GM19452 (cell line): ENCODE measurements around the gene UCK1.

Experiments used
- ATAC-seq: cut with Tn5 transposase; IDR thresholded peaks from one replicate; pipeline ENCODE4 v1.9.1; 2021; ENCODE audit not compliant: unreplicated experiment

The UCK1 gene

DNA sequence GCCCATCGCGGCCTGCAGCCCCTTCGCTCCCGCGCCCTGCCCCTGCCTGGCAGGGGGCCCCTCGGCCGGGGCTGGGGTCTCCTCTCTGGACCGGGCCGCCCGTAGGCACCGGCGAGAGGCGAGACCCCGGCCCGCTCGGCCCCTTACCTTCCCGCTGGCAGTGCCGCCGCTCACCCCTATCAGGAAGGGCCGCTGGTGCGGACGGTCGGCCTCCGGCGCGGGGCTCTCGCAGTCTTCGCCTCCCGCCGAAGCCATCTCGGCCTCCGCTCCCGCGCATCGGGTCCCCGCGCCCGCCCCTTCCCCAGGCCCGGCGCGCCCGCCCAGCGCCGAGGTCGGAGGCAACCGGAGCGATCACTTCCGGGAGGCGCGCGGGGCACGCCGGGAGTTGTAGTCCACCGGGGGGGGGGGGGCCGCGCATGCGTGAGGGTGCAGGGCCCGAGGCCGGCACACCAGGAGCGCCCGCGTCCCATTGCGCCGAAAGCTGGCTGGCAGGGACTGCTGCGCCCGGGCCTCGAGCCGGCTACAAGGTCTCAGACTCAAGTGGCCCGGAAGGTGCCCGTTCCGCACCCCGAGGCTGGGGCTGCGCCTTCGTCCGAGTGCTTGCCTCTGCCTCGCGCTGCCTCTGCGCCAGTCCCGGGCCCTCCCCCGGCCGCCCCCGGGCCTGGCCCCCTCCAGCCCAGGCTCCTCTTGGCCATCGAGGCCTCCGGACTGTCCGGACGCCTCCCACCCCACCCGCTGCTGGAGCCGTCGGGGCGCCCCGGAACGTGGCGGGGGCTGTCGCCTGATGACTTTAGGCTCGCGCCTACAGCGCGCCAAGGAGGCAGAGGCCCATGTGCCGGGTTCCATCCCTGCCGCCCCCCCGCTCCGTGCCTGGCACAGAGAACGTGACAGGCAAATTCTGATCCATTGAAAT lies at the start of gene UCK1:
TSS of gene UCK1 (minus strand) at position 344 of the 913 bp plus-strand sequence. CDS start at position 255, 89 bp downstream.
- peak; percentile 80 for ATAC-seq

- no peak for ATAC-seq
Observed at GRCh38 chr9:131580358-131580757, 49.3 kb upstream of the UCK1 start.

DNA sequence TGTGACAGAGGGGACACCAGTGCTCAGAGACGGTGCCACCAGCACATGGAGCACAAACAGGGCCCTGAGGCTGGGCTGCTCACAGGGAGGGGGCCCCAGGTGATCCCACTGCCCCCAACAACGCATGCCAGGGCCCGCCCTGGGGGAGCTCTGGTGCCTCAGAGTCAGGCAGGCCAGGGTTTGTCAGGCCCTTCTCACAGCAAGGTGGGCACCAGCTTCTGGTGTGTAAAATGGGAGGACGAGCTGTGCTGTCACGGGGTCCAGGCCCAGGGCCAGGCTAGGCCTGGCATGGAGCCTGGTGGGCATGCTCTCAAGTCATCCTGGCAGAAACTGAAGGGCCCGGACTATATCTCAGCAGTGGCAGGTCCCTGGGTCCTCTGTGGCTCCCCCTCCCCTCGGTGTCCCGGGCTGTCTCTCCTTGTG lies 48.7 kb upstream of the UCK1 start:
- ATAC-seq: no peak

GRCh38 chr9:131578731-131579504 lies 47.9 kb upstream of the UCK1 start:
- peak; percentile 60 for ATAC-seq

GRCh38 chr9:131578021-131578420 lies 47.0 kb upstream of the UCK1 start:
- no peak for ATAC-seq

GRCh38 chr9:131577005-131578000 lies 46.2 kb upstream of the UCK1 start:
- no peak for ATAC-seq

GRCh38 chr9:131575946-131576853 lies 45.1 kb upstream of the UCK1 start:
- ATAC-seq: no peak

DNA sequence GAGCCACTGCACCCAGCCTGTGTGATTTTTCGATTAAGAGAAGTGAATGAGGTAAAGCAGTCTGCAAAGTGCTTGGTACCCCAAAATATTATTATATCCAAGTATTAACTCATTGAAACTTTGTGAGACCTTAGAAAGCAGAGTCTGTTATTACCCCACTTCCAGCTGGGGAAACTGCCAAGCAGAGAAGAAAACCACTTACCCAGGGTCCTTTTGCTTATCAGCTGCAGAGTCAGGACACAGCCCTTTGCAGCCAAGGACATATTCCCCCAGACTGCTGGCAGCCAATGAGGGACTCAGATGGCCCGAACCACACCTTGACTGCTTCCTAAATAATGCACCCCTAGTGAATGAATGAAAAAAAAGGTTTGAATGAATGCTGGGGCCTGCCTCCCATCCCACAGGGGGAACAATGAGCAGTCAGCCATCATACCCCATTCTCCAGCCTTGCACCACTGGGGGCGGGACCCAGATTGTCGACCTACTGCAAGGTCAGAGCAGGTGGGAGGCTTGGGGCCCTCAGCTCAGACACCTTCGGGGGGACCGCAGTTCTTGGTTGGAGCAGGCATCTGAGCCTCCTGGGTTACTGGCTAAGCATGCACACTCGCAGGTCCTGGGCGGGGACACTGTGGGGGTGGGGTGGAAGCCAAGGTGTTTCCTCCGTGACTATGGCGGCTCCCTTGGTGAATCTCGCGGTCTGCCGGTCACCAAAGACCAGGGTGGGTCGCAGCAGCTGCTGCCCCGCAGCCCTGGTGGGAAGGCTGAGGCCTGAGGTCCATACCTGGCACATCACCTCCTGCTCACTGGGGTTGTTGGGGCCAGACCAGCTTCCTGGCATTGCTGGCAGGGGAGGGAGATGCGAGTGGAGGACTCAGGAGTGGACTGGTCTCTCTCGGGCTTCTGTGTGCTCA lies 43.9 kb upstream of the UCK1 start:
- no peak for ATAC-seq

- no peak for ATAC-seq
Observed at GRCh38 chr9:131567910-131568309, 36.8 kb upstream of the UCK1 start.

- no peak for ATAC-seq
Observed at GRCh38 chr9:131566158-131566557, 35.1 kb upstream of the UCK1 start.

DNA sequence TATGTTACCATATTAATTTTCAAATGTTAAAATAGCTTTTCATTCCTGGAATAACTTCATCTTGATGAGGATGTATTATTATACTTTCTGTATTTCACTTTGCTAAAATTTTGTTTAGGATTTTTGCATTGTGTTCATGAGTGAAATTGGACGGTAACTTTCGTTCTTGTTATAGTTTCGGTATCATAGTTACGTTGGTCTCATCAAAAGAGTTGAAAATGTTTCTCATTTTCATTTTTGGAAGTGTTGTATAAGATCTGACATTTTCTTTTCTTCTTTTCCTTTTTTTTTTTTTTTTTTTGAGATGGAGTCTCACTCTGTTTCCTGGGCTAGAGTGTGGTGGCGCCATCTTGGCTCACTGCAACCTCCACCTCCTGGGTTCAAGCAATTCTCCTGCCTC lies 34.3 kb upstream of the UCK1 start:
- no peak for ATAC-seq

DNA sequence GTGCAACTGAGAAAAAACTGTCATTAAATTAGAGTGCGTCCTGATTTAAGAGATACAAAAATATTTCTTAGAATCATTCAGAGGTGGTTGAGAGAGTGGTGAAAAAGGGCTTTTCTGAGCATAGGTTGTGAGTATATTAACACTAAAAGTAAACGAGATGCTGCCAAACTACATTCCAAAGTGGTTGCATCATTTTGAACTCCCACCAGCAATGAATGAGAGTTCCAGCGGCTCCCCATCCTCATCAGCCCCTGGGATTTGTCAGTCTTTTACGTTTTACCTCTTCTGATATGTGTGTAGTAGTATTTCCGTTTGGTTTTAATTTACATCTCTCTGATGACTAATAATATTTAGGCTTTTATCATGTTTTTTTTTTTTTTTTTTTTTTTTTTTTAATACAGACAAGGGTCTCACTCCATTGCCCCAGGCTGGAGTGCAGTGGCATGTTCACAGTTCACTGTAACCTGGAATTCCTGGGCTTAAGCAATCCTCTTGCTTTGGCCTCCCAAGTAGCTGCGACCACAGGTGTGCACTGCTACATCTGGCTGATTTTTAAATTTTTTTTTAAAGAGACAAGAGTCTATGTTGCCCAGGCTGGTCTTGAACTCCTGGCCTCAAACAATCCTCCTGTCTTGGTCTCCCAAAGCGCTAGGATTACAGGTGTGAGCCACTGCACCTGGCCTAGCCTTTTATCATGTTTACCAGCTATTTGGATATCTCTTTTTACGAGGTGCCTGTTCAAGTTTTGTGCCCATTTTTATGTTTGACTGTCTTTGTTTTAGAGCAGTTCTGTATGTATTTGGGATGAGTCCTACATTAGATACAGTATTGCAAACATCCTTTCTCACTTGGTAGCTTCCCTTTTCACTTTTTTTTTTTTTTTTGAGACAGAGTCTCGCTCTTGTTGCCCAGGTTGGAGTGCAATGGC lies 31.2 kb upstream of the UCK1 start:
- no peak for ATAC-seq

GRCh38 chr9:131559421-131560000 lies 28.4 kb upstream of the UCK1 start:
- no peak for ATAC-seq

GRCh38 chr9:131557855-131558548 lies 26.9 kb upstream of the UCK1 start:
- no peak for ATAC-seq

- ATAC-seq: no peak
Observed at GRCh38 chr9:131555841-131556673, 25.0 kb upstream of the UCK1 start.

- no peak for ATAC-seq
Observed at GRCh38 chr9:131554843-131555351, 23.8 kb upstream of the UCK1 start.
